SKM-1 (cell line): ENCODE measurements around the gene NAXE.
"Not testable (repeated sequence)": the region's sequence is repeated elsewhere in the genome, so short reads cannot be mapped to it uniquely, and the experiment has no call there.

Experiments used
- DNase-seq: peaks from one replicate; lab custom pipeline; 2025; ENCODE audit not compliant: unreplicated experiment; lab: John Stamatoyannopoulos, UW

Gene NAXE

GRCh38 chr1:156622581-156623297 lies 31.2 kb downstream of the NAXE start:
- no peak for DNase-seq

GRCh38 chr1:156623946-156624813 lies 32.6 kb downstream of the NAXE start:
- no peak for DNase-seq

GRCh38 chr1:156624814-156625435 lies 33.3 kb downstream of the NAXE start:
- DNase-seq: no peak

- no peak for DNase-seq
Measured at GRCh38 chr1:156625436-156626078, 34.0 kb downstream of the NAXE start.

GRCh38 chr1:156626079-156626438 lies 34.5 kb downstream of the NAXE start:
- DNase-seq: no peak

GRCh38 chr1:156627313-156627880 lies 35.8 kb downstream of the NAXE start:
- peak; percentile 32 for DNase-seq

- DNase-seq: no peak
Measured at GRCh38 chr1:156629823-156630449, 38.4 kb downstream of the NAXE start.

- DNase-seq: not testable (repeated sequence)
Measured at GRCh38 chr1:156631152-156631551, 39.6 kb downstream of the NAXE start.

- no peak for DNase-seq
Measured at GRCh38 chr1:156632355-156632754, 40.8 kb downstream of the NAXE start.

- DNase-seq: no peak
Measured at GRCh38 chr1:156638189-156638985, 46.8 kb downstream of the NAXE start.

- DNase-seq: no peak
Measured at GRCh38 chr1:156639601-156640101, 48.1 kb downstream of the NAXE start.

GRCh38 chr1:156640842-156641706 lies 49.5 kb downstream of the NAXE start:
- no peak for DNase-seq

- no peak for DNase-seq
Measured at GRCh38 chr1:156641761-156642264, 50.2 kb downstream of the NAXE start, which contains the start of gene BCAN. Gene BCAN (plus strand): TSS chr1:156642117. CDS start chr1:156646055, 3,938 bp downstream.

GRCh38 chr1:156642265-156643048 lies 50.9 kb downstream of the NAXE start:
- DNase-seq: no peak

- no peak for DNase-seq
Measured at GRCh38 chr1:156643049-156643777, 51.6 kb downstream of the NAXE start.

GRCh38 chr1:156643778-156644092 lies 52.2 kb downstream of the NAXE start:
- no peak for DNase-seq
